PC-3 (cell line): ENCODE measurements around the gene SMYD3.

Experiments used
- CTCF ChIP-seq: fragments of 300-600 bp; sonication (generic); conservative IDR thresholded peaks from 2 replicates; pipeline ENCODE4 v1.5.1; 2017; ENCODE audit warnings: antibody characterized with exemption, low read depth, mild to moderate bottlenecking, low read length
- EZH2 ChIP-seq: fragments of 300-600 bp; sonication (generic); IDR thresholded peaks from one replicate; pipeline ENCODE4 v1.6.1; 2017; ENCODE audit warnings: antibody characterized with exemption, mild to moderate bottlenecking, low read length; ENCODE audit not compliant: unreplicated experiment

- no peak for TF ChIP-seq EZH2
- no peak for TF ChIP-seq CTCF
Observed at GRCh38 chr1:246329900-246330299, 177.2 kb downstream of the SMYD3 start.
